PC-9 (cell line): ENCODE data around the gene NPEPL1. TPM values are rescaled to one million over a fixed set of nuclear protein-coding genes. Genes with fewer than 3 reads are reported as not detected.

Source experiments
- BruUV-seq: library from RNA; stranded (reverse); fragments of 400-500 nt; replicated peaks from 2 replicates; lab custom pipeline; 2021; lab: Mats Ljungman, UMichigan
- CTCF ChIA-PET: fragments of 300-600 bp; sonication (Branson Sonifier 250); formaldehyde crosslinking; loops from one replicate; lab custom pipeline; 2022; ENCODE audit warnings: antibody characterized with exemption; lab: Charles Lee
- POLR2A ChIA-PET: fragments of 300-600 bp; sonication (Branson Sonifier 250); formaldehyde crosslinking; loops from one replicate; lab custom pipeline; 2022; ENCODE audit warnings: antibody characterized with exemption; ENCODE audit not compliant: unreplicated experiment; lab: Charles Lee
- DNase-seq, 2 experiments: peaks; one replicate each; pipeline versions ENCODE4 v3.0.0 to v3.0.0-alpha.2; 2015 to 2022; ENCODE audit warnings: mixed read lengths in 1 of 2
- H2AFZ ChIP-seq: fragments of 200-600 bp; sonication (generic); 2 replicates; pipeline ENCODE4 v1.8.1; 2017; ENCODE audit warnings: antibody characterized with exemption
- H3F3A ChIP-seq: fragments of 200-600 bp; sonication (generic); 2 replicates; pipeline ENCODE4 v1.8.1; 2017; ENCODE audit warnings: antibody characterized with exemption, mild to moderate bottlenecking, low read depth; ENCODE audit not compliant: insufficient read depth
- H3K27ac ChIP-seq: fragments of 200-600 bp; sonication (generic); 2 replicates; pipeline ENCODE4 v1.6.1; 2016; ENCODE audit warnings: mixed run types
- H3K27me3 ChIP-seq: fragments of 200-600 bp; sonication (generic); 2 replicates; pipeline ENCODE4 v1.6.1; 2016; ENCODE audit warnings: low read depth, mixed run types; ENCODE audit not compliant: insufficient read depth
- H3K36me3 ChIP-seq: fragments of 200-600 bp; sonication (generic); 2 replicates; pipeline ENCODE4 v1.6.1; 2016; ENCODE audit warnings: low read depth, mixed run types
- H3K4me1 ChIP-seq: fragments of 200-600 bp; sonication (generic); replicated peaks from 2 replicates; pipeline ENCODE4 v1.6.1; 2016; ENCODE audit warnings: mixed run types; ENCODE audit not compliant: insufficient read depth
- H3K4me2 ChIP-seq: fragments of 200-600 bp; sonication (generic); 2 replicates; pipeline ENCODE4 v1.6.1; 2017; ENCODE audit warnings: mixed run types
- H3K4me3 ChIP-seq: fragments of 200-600 bp; sonication (generic); 2 replicates; pipeline ENCODE4 v1.6.1; 2016; ENCODE audit warnings: mixed run types
- H3K79me2 ChIP-seq: fragments of 200-600 bp; sonication (generic); 2 replicates; pipeline ENCODE4 v1.6.1; 2017; ENCODE audit warnings: low read depth, mixed run types
- H3K9me2 ChIP-seq: fragments of 200-600 bp; sonication (generic); 2 replicates; pipeline ENCODE4 v1.8.1; 2017; ENCODE audit warnings: mild to moderate bottlenecking; ENCODE audit not compliant: insufficient read depth
- H3K9me3 ChIP-seq: fragments of 200-600 bp; sonication (generic); 2 replicates; pipeline ENCODE4 v1.8.1; 2016; ENCODE audit warnings: low read depth; ENCODE audit not compliant: insufficient read depth
- H4K20me1 ChIP-seq: fragments of 200-600 bp; sonication (generic); 2 replicates; pipeline ENCODE4 v1.8.1; 2017; ENCODE audit not compliant: insufficient read depth
- EZH2 ChIP-seq: fragments of 200-600 bp; sonication (generic); IDR thresholded peaks from 2 replicates; pipeline ENCODE4 v1.8.0; 2017; ENCODE audit warnings: antibody characterized with exemption, low read depth
- intact Hi-C: fragments of 100-400 bp; cut with micrococcal nuclease; formaldehyde crosslinking; loops from one replicate; pipeline ENCODE4 v1.10.0; 2022; ENCODE audit not compliant: unreplicated experiment
- total RNA-seq: library from RNA; stranded (reverse); gene quantifications from 2 replicates; pipeline ENCODE4 v1.2.3, GENCODE V29; 2021
- TF ChIP-seq, protein P1 (sequence below): fragments of 200-600 bp; sonication (generic); conservative IDR thresholded peaks from 2 replicates; pipeline ENCODE4 v1.6.1; 2017; ENCODE audit warnings: mixed run types, antibody characterized with exemption, mild to moderate bottlenecking, moderate library complexity

NPEPL1 gene
- total RNA-seq, 1 experiment from 2014 or later: 24.0 TPM

DNA sequence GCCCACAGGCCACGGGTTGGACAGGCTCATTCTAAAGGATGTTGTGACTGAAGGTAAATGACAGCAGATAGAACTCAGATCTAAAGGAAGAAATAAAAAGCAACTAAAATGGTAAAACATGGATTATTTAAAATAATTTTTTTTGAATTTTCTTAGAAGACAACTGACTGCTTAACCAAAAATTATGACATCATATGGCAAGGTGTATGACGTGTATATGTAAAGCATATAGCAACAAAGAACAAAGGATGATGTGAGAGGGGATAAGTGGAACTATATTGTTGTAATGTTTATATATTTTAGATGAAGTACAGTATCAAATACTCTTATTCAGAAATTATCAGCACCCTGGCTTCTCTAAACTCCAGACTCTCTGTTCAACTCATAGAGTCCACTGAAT lies 38.6 kb downstream of the NPEPL1 start:
- Histone ChIP-seq H3K9me3 (no peaks in the 10 kb centered on the region), H3K79me2 (no peaks in the 10 kb centered on the region), H3K4me3 (no peak overlapping the region), H3K27ac (no peak overlapping the region), H4K20me1 (no peaks in the 10 kb centered on the region), H3K9me2 (no peaks in the 10 kb centered on the region), H3K27me3 (peaks cover 68% of the 10 kb centered on the region), H2AFZ (no peak overlapping the region), H3K36me3 (no peaks in the 10 kb centered on the region), H3K4me2 (no peak overlapping the region), H3F3A (no peaks in the 10 kb centered on the region), H3K4me1 (no peaks in the 10 kb centered on the region)
- ChIA-PET CTCF (no interaction called here), POLR2A (no interaction called here)
- intact Hi-C loops: no loop called here
- TF ChIP-seq, protein P1, sequence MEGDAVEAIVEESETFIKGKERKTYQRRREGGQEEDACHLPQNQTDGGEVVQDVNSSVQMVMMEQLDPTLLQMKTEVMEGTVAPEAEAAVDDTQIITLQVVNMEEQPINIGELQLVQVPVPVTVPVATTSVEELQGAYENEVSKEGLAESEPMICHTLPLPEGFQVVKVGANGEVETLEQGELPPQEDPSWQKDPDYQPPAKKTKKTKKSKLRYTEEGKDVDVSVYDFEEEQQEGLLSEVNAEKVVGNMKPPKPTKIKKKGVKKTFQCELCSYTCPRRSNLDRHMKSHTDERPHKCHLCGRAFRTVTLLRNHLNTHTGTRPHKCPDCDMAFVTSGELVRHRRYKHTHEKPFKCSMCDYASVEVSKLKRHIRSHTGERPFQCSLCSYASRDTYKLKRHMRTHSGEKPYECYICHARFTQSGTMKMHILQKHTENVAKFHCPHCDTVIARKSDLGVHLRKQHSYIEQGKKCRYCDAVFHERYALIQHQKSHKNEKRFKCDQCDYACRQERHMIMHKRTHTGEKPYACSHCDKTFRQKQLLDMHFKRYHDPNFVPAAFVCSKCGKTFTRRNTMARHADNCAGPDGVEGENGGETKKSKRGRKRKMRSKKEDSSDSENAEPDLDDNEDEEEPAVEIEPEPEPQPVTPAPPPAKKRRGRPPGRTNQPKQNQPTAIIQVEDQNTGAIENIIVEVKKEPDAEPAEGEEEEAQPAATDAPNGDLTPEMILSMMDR: no peak
- TF ChIP-seq EZH2: no peak
- BruUV-seq: no TSS peak
- DNase-seq: no peak

DNA sequence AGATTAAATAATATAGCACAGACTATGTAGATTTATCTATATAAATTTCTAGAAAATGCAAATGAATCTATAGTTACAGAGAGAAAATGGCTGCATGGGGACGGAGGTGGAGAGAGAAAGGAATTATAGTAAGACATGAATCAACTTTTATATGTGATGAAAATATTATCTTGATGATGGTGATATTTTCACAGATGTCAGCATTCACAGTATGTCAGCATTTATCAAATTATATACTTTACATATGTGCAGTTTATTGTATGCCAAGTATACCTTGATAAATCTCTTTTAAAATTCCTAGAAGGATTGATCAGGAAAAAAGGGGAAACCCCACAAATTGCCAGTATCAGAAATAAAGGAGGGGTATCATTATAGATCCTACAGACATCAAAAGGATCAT lies 44.6 kb downstream of the NPEPL1 start:
- intact Hi-C loops: no loop called here
- no peaks in the 10 kb centered on the region; the same call in 1 of the 2 replicates for H3K9me2 ChIP-seq
- peaks cover 72% of the 10 kb centered on the region for H3K27me3 ChIP-seq
- no peaks in the 10 kb centered on the region for H3K4me1 ChIP-seq
- H3K27ac ChIP-seq: no peak overlapping the region
- no peak overlapping the region for H2AFZ ChIP-seq
- BruUV-seq: no TSS peak
- no peak overlapping the region for H3K4me3 ChIP-seq
- TF ChIP-seq EZH2: no peak
- TF ChIP-seq, protein P1: no peak
- H4K20me1 ChIP-seq: no peaks in the 10 kb centered on the region
- no peaks in the 10 kb centered on the region for H3K9me3 ChIP-seq
- no peaks in the 10 kb centered on the region for H3F3A ChIP-seq
- no peak for DNase-seq
- ChIA-PET CTCF (no interaction called here), POLR2A (no interaction called here)
- no peaks in the 10 kb centered on the region for H3K79me2 ChIP-seq
- H3K4me2 ChIP-seq: no peak overlapping the region
- no peaks in the 10 kb centered on the region for H3K36me3 ChIP-seq

DNA sequence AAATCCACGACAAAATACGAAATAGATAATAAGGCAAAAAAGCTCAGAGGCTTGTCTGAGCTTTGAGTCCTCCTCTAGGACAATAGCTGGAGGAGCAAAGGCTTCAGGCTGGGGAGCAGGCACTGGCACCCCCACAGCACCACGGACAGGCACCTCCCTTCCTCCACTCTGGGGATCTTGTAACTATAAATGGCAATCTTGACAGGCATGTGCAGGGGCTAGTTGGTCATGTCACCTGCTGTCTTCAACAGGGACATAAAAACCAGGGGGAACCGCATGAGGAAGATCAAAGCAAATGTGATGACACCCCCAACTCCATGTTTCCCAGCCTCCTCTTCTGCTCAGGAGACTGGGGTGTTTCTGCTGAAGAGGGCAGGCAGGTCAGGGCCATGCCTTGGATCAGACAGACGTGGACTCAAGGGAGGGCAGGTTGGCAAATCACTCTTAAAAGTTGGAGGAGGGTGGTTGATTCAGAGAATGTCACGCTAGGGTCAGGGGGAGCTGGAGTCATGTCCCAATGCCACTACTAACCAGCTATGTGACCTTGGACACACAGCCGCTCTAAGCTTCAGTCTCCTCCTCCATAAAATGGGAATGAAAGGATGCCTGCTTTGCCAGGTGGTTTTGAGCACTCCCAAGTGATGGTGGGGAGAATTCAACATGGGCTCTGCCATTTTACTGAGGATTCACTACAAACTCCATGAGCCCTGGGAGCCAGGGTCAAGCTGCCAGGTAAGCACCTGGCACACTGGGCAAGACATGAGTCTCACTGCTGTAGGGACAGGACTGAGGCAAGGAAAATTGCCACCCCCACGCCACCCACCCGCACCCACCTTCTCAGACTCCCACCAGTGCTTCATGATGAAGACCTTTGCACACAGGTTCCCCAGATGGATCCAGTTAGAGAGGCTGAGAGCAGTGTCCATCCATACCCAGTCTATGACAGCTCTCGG lies 48.0 kb downstream of the NPEPL1 start:
- Histone ChIP-seq H2AFZ (no peak overlapping the region), H3K9me2 (no peaks in the 10 kb centered on the region; the same call in 1 of the 2 replicates), H3K9me3 (no peaks in the 10 kb centered on the region), H3K4me1 (no peaks in the 10 kb centered on the region), H3K79me2 (no peaks in the 10 kb centered on the region), H3K27me3 (peaks cover 82% of the 10 kb centered on the region), H3K4me3 (no peak overlapping the region), H3K36me3 (no peaks in the 10 kb centered on the region), H3F3A (no peaks in the 10 kb centered on the region), H3K4me2 (no peak overlapping the region), H4K20me1 (no peaks in the 10 kb centered on the region), H3K27ac (no peak overlapping the region)
- POLR2A ChIA-PET: no interaction called here
- no TSS peak for BruUV-seq
- intact Hi-C loops: no loop called here
- no peak for DNase-seq
- TF ChIP-seq EZH2: no peak
- TF ChIP-seq, protein P1: no peak
- CTCF ChIA-PET: no interaction called here
